GM12878 (cell line): ENCODE results near the gene TMC8. TPM values are rescaled to one million over a fixed set of nuclear protein-coding genes. Genes with fewer than 3 reads are reported as not detected.

ENCODE experiments used
- ATF2 ChIP-seq: IDR thresholded peaks from 2 replicates; pipeline ENCODE4 v1.6.1; 2012; ENCODE audit warnings: low read length, inconsistent platforms
- ESRRA ChIP-seq: IDR thresholded peaks from 2 replicates; pipeline ENCODE4 v1.6.1; 2012; ENCODE audit warnings: mild to moderate bottlenecking, low read length, improper control_type of control experiment
- EZH2 ChIP-seq: IDR thresholded peaks from 2 replicates; pipeline ENCODE4 v1.6.1; 2012; ENCODE audit warnings: low read depth, mild to moderate bottlenecking, control low read depth, inconsistent platforms, low read length, borderline replicate concordance; ENCODE audit not compliant: control insufficient read depth
- GATAD2B ChIP-seq: fragments of 450-650 bp; conservative IDR thresholded peaks from 2 replicates; pipeline ENCODE4 v1.6.1; 2017; ENCODE audit warnings: low read depth, mild to moderate bottlenecking, moderate library complexity
- IKZF2 ChIP-seq, 2 experiments: fragments of 450-650 bp; IDR thresholded peaks; 2 replicates each; pipeline ENCODE4 v1.6.1; 2017; ENCODE audit warnings: mild to moderate bottlenecking in 2 of 2, moderate library complexity in 2 of 2
- NFXL1 ChIP-seq: fragments of 450-650 bp; IDR thresholded peaks from 2 replicates; pipeline ENCODE4 v1.6.1; 2017; ENCODE audit warnings: antibody characterized with exemption, mild to moderate bottlenecking, borderline replicate concordance
- NKRF ChIP-seq: fragments of 450-650 bp; conservative IDR thresholded peaks from 2 replicates; pipeline ENCODE4 v1.6.1; 2017; ENCODE audit warnings: mild to moderate bottlenecking, moderate library complexity
- RUNX3 ChIP-seq: IDR thresholded peaks from 2 replicates; pipeline ENCODE4 v1.6.1; 2012; ENCODE audit warnings: low read length, inconsistent platforms
- SMARCA5 ChIP-seq: fragments of 450-650 bp; IDR thresholded peaks from 2 replicates; pipeline ENCODE4 v1.6.1; 2017; ENCODE audit warnings: mild to moderate bottlenecking
- SREBF1 ChIP-seq: IDR thresholded peaks from 2 replicates; pipeline ENCODE4 v1.6.1; 2012; ENCODE audit warnings: mild to moderate bottlenecking, low read length
- TARDBP ChIP-seq: IDR thresholded peaks from 2 replicates; pipeline ENCODE4 v1.6.1; 2016; ENCODE audit warnings: borderline replicate concordance
- ZNF687 ChIP-seq: fragments of 450-650 bp; IDR thresholded peaks from 2 replicates; pipeline ENCODE4 v1.6.1; 2017; ENCODE audit warnings: mild to moderate bottlenecking, moderate library complexity
- polyA plus RNA-seq, 11 experiments: library from polyadenylated mRNA; depleted of rRNA in 4 of 11; unstranded in 6 of 11; stranded (reverse) in 5 of 11; fragments of >200 nt; fragmentation: Nextera tagmentation in 4 of 11; fragmentation: Illumina TruSeq in 1 of 11; extraction: Ambion mirVana in 4 of 11; extraction: Trizol in 1 of 11; gene quantifications; 1 replicate in 1 of 11; 2 replicates in 10 of 11; pipeline versions ENCODE4 v1.2.1 to v1.2.3, GENCODE V29; 2011 to 2016; ENCODE audit warnings: inconsistent platforms in 2 of 11, missing spikeins in 2 of 11, low read depth in 1 of 11
- total RNA-seq, 4 experiments: library from RNA; depleted of rRNA in 3 of 4; stranded (reverse); fragments of >200 nt in 3 of 4; fragmentation: Illumina TruSeq in 1 of 4; extraction: Trizol in 1 of 4; gene quantifications; 2 replicates each; pipeline versions ENCODE4 v1.2.1 to v1.2.3, GENCODE V29; 2013 to 2021
- TF ChIP-seq, protein P1 (sequence below): fragments of 450-650 bp; formaldehyde crosslinking; IDR thresholded peaks from 2 replicates; pipeline ENCODE4 v1.5.0; 2022; ENCODE audit warnings: mild to moderate bottlenecking, missing genetic modification characterization
- TF ChIP-seq, protein P2 (sequence below): fragments of 450-650 bp; IDR thresholded peaks from 2 replicates; pipeline ENCODE4 v1.6.1; 2018; ENCODE audit warnings: borderline replicate concordance, mild to moderate bottlenecking; ENCODE audit not compliant: partially characterized antibody
- TF ChIP-seq, protein P3 (sequence below): IDR thresholded peaks from 2 replicates; pipeline ENCODE4 v1.6.1; 2012; ENCODE audit warnings: low read depth, low read length, improper control_type of control experiment

TMC8 gene
- total and polyA plus RNA-seq, 10 of the 15 experiments (the other 5 are each of a cell fraction or from before 2014, with no cell fraction given) = 2.7 to 128 (median 40.0) TPM

DNA sequence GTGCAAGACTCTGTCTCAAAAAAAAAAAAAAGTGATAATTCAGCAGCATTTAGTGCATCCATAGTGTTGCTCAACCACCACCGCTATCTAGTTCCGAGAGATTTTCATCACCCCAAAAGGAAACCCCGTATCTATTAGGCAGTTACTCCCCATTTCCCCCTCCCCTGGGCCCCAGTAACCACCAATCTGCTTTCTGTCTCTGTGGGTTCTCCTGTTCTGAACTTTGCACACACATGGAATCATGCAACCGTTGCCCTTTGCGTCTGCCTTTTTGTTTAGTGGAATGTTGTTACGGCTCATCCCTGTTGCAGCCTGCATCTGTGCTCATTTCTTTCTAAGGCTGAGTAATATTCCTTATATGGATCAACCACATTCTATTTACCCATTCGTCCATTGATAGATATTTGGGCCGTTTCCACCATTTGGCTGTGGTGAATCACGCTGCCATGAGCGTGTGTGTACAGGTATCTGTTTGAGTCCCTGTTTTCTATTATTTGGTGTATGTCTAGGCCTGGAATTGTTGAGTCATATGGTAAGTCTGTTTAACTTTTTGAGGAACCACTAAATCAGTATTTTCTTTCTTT is 29.1 kb downstream of the TMC8 start (continued):
- TF ChIP-seq, protein P1, sequence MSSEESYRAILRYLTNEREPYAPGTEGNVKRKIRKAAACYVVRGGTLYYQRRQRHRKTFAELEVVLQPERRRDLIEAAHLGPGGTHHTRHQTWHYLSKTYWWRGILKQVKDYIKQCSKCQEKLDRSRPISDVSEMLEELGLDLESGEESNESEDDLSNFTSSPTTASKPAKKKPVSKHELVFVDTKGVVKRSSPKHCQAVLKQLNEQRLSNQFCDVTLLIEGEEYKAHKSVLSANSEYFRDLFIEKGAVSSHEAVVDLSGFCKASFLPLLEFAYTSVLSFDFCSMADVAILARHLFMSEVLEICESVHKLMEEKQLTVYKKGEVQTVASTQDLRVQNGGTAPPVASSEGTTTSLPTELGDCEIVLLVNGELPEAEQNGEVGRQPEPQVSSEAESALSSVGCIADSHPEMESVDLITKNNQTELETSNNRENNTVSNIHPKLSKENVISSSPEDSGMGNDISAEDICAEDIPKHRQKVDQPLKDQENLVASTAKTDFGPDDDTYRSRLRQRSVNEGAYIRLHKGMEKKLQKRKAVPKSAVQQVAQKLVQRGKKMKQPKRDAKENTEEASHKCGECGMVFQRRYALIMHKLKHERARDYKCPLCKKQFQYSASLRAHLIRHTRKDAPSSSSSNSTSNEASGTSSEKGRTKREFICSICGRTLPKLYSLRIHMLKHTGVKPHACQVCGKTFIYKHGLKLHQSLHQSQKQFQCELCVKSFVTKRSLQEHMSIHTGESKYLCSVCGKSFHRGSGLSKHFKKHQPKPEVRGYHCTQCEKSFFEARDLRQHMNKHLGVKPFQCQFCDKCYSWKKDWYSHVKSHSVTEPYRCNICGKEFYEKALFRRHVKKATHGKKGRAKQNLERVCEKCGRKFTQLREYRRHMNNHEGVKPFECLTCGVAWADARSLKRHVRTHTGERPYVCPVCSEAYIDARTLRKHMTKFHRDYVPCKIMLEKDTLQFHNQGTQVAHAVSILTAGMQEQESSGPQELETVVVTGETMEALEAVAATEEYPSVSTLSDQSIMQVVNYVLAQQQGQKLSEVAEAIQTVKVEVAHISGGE (CRISPR knock-in tag) = no peak
- TF ChIP-seq NFXL1 (no peak), IKZF2 (IDR thresholded peaks at IDR 0.05) (peak; percentile 96 to 97), TARDBP (no peak), GATAD2B (no peak; the same call in 1 of the 2 replicates), RUNX3 (peak; percentile 90), SREBF1 (no peak), NKRF (no peak), EZH2 (no peak), SMARCA5 (peak; percentile 12), ATF2 (peak; percentile 87; the same call in 1 of the 2 replicates), ESRRA (no peak), ZNF687 (no peak; the same call in 1 of the 2 replicates)
- TF ChIP-seq, protein P2, sequence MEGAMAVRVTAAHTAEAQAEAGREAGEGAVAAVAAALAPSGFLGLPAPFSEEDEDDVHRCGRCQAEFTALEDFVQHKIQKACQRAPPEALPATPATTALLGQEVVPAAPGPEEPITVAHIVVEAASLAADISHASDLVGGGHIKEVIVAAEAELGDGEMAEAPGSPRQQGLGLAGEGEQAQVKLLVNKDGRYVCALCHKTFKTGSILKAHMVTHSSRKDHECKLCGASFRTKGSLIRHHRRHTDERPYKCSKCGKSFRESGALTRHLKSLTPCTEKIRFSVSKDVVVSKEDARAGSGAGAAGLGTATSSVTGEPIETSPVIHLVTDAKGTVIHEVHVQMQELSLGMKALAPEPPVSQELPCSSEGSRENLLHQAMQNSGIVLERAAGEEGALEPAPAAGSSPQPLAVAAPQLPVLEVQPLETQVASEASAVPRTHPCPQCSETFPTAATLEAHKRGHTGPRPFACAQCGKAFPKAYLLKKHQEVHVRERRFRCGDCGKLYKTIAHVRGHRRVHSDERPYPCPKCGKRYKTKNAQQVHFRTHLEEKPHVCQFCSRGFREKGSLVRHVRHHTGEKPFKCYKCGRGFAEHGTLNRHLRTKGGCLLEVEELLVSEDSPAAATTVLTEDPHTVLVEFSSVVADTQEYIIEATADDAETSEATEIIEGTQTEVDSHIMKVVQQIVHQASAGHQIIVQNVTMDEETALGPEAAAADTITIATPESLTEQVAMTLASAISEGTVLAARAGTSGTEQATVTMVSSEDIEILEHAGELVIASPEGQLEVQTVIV = no peak
- TF ChIP-seq, protein P3, sequence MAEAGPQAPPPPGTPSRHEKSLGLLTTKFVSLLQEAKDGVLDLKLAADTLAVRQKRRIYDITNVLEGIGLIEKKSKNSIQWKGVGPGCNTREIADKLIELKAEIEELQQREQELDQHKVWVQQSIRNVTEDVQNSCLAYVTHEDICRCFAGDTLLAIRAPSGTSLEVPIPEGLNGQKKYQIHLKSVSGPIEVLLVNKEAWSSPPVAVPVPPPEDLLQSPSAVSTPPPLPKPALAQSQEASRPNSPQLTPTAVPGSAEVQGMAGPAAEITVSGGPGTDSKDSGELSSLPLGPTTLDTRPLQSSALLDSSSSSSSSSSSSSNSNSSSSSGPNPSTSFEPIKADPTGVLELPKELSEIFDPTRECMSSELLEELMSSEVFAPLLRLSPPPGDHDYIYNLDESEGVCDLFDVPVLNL = no peak
